ENCODE measurements around the gene SALL3.

SALL3 gene

DNA sequence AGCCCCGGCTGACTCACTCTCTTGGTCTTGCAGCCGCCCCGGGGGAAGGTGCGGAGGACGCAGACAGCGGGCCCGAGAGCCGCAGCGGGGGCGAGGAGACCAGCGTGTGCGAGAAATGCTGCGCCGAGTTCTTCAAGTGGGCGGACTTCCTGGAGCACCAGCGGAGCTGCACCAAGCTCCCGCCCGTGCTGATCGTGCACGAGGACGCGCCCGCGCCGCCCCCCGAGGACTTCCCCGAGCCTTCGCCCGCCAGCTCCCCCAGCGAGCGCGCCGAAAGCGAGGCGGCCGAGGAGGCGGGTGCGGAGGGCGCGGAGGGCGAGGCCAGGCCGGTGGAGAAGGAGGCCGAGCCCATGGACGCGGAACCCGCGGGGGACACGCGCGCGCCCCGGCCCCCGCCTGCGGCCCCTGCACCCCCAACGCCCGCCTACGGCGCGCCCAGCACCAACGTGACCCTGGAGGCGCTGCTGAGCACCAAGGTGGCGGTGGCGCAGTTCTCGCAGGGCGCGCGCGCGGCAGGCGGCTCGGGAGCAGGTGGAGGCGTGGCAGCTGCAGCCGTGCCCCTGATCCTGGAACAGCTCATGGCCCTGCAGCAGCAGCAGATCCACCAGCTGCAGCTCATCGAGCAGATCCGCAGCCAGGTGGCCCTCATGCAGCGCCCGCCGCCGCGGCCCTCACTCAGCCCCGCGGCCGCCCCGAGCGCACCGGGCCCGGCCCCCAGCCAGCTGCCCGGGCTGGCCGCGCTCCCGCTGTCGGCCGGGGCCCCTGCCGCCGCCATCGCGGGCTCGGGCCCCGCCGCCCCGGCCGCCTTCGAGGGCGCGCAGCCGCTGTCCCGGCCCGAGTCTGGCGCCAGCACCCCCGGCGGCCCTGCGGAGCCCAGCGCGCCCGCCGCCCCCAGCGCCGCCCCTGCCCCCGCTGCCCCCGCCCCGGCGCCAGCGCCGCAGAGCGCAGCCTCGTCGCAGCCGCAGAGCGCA, 12.7 kb downstream of the SALL3 start:
- H3K4me1 Mint-ChIP-seq: no peaks in the 10 kb centered on the region
- no peak overlapping the region for H3K27ac Mint-ChIP-seq (ENCODE audit: low read depth)
- no peaks in the 10 kb centered on the region for H3K36me3 Mint-ChIP-seq (ENCODE audit: insufficient read depth)
- DNase-seq (ENCODE audit: low spot score in 2 of 2) (no peak), ATAC-seq (replicated peaks; ENCODE audit: extremely low read depth, poor library complexity, severe bottlenecking) (no peak)
- no peaks in the 10 kb centered on the region for H3K9me3 Mint-ChIP-seq
- H3K27me3 Mint-ChIP-seq: peaks cover 23% of the 10 kb centered on the region
- H3K4me3 Mint-ChIP-seq: no peak overlapping the region

DNA sequence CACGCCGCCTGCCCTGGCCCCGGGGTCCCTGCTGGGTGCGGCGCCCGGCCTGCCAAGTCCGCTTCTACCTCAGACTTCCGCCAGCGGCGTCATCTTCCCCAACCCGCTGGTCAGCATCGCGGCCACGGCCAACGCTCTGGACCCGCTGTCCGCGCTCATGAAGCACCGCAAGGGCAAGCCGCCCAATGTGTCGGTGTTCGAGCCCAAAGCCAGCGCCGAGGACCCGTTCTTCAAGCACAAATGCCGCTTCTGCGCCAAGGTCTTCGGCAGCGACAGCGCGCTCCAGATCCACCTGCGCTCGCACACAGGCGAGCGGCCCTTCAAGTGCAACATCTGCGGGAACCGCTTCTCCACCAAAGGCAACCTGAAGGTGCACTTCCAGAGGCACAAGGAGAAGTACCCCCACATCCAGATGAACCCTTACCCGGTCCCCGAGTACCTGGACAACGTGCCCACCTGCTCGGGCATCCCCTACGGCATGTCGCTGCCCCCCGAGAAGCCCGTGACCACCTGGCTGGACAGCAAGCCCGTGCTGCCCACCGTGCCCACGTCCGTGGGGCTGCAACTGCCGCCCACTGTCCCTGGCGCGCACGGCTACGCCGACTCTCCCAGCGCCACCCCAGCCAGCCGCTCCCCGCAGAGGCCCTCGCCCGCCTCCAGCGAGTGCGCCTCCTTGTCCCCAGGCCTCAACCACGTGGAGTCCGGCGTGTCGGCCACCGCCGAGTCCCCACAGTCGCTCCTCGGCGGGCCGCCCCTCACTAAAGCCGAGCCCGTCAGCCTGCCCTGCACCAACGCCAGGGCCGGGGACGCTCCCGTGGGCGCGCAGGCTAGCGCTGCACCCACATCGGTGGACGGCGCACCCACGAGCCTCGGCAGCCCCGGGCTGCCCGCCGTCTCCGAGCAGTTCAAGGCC, 13.7 kb downstream of the SALL3 start:
- Mint-ChIP-seq H3K4me1 (no peaks in the 10 kb centered on the region), H3K27ac (ENCODE audit: low read depth) (no peak overlapping the region), H3K27me3 (peaks cover 14% of the 10 kb centered on the region), H3K4me3 (no peak overlapping the region), H3K9me3 (no peaks in the 10 kb centered on the region), H3K36me3 (ENCODE audit: insufficient read depth) (no peaks in the 10 kb centered on the region)
- no peak for DNase-seq (ENCODE audit: low spot score in 2 of 2)
- ATAC-seq (replicated peaks; ENCODE audit: extremely low read depth, poor library complexity, severe bottlenecking): no peak

DNA sequence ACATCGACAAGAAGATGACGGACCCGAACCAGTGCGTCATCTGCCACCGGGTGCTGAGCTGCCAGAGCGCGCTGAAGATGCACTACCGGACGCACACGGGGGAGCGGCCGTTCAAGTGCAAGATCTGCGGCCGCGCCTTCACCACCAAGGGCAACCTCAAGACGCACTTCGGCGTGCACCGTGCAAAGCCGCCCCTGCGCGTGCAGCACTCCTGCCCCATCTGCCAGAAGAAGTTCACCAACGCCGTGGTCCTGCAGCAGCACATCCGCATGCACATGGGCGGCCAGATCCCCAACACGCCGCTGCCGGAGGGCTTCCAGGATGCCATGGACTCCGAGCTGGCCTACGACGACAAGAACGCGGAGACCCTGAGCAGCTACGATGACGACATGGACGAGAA, 14.4 kb downstream of the SALL3 start:
- H3K4me1 Mint-ChIP-seq: no peaks in the 10 kb centered on the region
- H3K4me3 Mint-ChIP-seq: no peak overlapping the region
- no peaks in the 10 kb centered on the region for H3K9me3 Mint-ChIP-seq
- no peaks in the 10 kb centered on the region for H3K36me3 Mint-ChIP-seq (ENCODE audit: insufficient read depth)
- peaks cover 16% of the 10 kb centered on the region for H3K27me3 Mint-ChIP-seq
- H3K27ac Mint-ChIP-seq (ENCODE audit: low read depth): no peak overlapping the region
- DNase-seq (ENCODE audit: low spot score in 2 of 2) (no peak), ATAC-seq (replicated peaks; ENCODE audit: extremely low read depth, poor library complexity, severe bottlenecking) (no peak)

DNA sequence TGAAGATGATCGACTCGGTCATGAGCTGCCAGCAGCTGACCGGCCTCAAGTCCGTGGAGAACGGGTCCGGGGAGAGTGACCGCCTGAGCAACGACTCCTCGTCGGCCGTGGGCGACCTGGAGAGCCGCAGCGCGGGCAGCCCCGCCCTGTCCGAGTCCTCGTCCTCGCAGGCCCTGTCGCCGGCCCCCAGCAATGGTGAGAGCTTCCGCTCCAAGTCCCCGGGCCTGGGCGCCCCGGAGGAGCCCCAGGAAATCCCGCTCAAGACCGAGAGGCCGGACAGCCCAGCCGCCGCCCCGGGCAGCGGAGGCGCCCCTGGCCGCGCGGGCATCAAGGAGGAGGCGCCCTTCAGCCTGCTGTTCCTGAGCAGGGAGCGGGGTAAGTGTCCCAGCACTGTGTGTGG, 14.9 kb downstream of the SALL3 start:
- Mint-ChIP-seq H3K27ac (ENCODE audit: low read depth) (no peak overlapping the region), H3K9me3 (no peaks in the 10 kb centered on the region), H3K27me3 (peaks cover 22% of the 10 kb centered on the region), H3K4me1 (no peaks in the 10 kb centered on the region), H3K36me3 (ENCODE audit: insufficient read depth) (no peaks in the 10 kb centered on the region), H3K4me3 (no peak overlapping the region)
- ATAC-seq (replicated peaks; ENCODE audit: extremely low read depth, poor library complexity, severe bottlenecking) (no peak), DNase-seq (ENCODE audit: low spot score in 2 of 2) (no peak)

DNA sequence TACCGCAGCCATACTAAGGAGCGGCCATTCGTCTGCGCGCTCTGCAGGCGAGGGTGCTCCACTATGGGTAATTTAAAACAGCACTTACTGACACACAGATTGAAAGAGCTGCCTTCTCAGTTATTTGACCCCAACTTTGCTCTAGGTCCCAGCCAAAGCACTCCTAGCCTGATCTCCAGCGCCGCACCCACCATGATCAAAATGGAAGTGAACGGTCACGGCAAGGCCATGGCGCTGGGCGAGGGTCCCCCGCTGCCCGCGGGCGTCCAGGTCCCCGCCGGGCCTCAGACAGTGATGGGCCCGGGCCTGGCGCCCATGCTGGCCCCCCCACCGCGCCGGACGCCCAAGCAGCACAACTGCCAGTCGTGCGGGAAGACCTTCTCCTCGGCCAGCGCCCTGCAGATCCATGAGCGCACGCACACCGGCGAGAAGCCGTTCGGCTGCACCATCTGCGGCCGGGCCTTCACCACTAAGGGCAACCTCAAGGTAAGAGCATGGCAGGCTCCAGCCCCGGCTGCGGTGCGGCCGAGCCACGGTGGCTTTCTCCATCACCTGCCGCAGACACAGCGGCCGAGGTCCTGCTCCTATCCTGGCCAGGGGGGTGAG, 15.5 kb downstream of the SALL3 start:
- DNase-seq (ENCODE audit: low spot score in 2 of 2): no peak
- Mint-ChIP-seq H3K4me1 (no peaks in the 10 kb centered on the region), H3K9me3 (no peaks in the 10 kb centered on the region), H3K27ac (ENCODE audit: low read depth) (no peak overlapping the region), H3K36me3 (ENCODE audit: insufficient read depth) (no peaks in the 10 kb centered on the region), H3K27me3 (peaks cover 24% of the 10 kb centered on the region), H3K4me3 (no peak overlapping the region)
- ATAC-seq (replicated peaks; ENCODE audit: extremely low read depth, poor library complexity, severe bottlenecking): no peak

DNA sequence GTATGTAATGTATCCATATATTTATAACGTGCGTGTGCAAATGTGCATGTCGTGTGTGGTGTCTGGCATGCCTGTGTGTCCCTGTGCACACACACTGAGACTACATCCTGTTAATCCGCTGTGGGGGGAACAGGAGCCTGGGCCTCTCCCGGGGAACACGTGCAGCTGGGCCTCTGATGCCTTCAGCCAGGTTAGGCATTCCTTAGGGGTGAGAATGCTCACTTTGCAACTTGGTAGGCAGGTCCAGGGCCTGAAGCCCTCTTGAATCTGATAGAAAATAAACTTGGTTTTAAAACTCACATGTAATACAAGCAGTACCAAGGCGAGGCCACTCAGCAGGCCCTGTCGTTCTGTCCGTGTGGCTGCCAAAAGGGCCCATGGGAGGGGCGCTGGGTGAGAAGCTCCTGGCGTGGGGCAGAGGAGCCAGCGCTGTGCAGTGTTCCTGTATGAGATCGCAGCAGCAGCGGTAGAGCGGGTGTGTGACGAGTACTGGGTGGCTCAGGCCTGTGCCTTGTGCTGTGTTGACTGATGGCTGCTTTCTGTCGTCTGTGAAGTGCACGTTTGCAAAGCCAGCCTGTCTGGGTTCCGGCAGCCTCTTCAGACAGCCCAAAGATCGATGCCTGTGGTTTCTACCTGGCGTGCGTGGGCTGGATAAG, 16.2 kb downstream of the SALL3 start:
- Mint-ChIP-seq H3K4me3 (no peak overlapping the region), H3K4me1 (no peaks in the 10 kb centered on the region), H3K27ac (ENCODE audit: low read depth) (no peak overlapping the region), H3K9me3 (no peaks in the 10 kb centered on the region), H3K27me3 (peaks cover 23% of the 10 kb centered on the region), H3K36me3 (ENCODE audit: insufficient read depth) (no peaks in the 10 kb centered on the region)
- ATAC-seq (replicated peaks; ENCODE audit: extremely low read depth, poor library complexity, severe bottlenecking): no peak
- no peak for DNase-seq (ENCODE audit: low spot score in 2 of 2)

DNA sequence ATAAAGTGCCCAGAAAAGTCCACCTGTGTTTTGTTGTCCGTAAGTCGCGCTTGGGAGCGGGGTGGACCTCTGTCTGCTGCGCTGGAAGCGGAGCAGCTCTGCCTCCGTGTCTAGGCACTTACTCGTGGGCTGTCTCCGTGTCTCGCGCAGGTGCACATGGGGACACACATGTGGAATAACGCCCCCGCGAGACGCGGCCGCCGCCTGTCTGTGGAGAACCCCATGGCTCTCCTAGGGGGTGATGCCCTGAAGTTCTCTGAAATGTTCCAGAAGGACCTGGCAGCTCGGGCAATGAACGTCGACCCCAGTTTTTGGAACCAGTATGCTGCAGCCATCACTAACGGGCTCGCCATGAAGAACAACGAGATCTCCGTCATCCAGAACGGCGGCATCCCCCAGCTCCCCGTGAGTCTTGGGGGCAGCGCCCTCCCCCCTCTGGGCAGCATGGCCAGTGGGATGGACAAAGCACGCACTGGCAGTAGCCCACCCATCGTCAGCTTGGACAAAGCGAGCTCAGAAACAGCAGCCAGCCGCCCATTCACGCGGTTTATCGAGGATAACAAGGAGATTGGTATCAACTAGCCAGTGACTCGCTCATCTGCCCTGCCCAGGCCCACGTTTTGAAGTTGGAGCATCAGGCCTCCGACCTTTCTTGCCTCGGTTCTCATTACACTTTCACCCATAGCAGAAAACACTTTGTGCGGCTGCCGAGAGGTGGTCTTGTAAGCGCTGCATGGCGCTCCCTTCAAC, 17.3 kb downstream of the SALL3 start:
- Mint-ChIP-seq H3K27me3 (peaks cover 28% of the 10 kb centered on the region), H3K4me1 (no peaks in the 10 kb centered on the region), H3K4me3 (no peak overlapping the region), H3K27ac (ENCODE audit: low read depth) (no peak overlapping the region), H3K9me3 (no peaks in the 10 kb centered on the region), H3K36me3 (ENCODE audit: insufficient read depth) (no peaks in the 10 kb centered on the region)
- no peak for DNase-seq (ENCODE audit: low spot score in 2 of 2)
- no peak for ATAC-seq (replicated peaks; ENCODE audit: extremely low read depth, poor library complexity, severe bottlenecking)

DNA sequence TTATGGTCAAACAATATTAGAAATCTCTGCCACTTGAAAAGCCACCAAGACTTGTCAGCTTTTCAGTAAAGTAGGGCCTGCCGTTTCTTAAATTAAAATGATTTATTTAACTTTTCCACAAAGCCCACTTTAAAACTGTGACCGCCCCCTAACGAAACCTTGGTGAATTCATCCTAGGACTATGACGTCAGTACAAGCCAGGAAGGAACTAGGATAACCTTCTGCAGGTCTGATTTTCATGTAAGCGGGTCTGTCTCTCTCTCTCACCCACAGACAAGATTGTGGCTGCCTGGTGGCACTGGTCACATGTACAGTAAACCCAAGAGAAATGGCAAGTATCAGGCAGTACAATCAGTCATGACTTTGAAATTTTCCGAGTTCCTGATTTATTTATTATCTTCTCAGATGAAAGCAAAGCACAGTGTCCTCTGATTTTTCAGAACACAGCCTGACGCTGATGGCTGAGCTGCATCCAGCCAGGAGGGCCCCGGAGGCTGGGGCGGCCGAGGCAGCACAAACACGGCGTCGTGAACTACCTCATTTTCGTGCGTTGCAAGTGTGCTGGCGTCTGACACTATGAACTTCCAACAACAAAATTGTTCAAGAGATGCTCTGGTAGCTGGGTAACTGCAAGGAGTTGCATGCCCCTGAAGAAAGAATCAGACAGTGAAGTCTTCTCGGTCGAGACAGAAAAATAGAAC, 18.9 kb downstream of the SALL3 start:
- no peaks in the 10 kb centered on the region for H3K36me3 Mint-ChIP-seq (ENCODE audit: insufficient read depth)
- H3K9me3 Mint-ChIP-seq: no peaks in the 10 kb centered on the region
- no peak overlapping the region for H3K27ac Mint-ChIP-seq (ENCODE audit: low read depth)
- ATAC-seq (replicated peaks; ENCODE audit: extremely low read depth, poor library complexity, severe bottlenecking) (no peak), DNase-seq (ENCODE audit: low spot score in 2 of 2) (no peak)
- no peak overlapping the region for H3K4me3 Mint-ChIP-seq
- no peaks in the 10 kb centered on the region for H3K4me1 Mint-ChIP-seq
- peaks cover 28% of the 10 kb centered on the region for H3K27me3 Mint-ChIP-seq

DNA sequence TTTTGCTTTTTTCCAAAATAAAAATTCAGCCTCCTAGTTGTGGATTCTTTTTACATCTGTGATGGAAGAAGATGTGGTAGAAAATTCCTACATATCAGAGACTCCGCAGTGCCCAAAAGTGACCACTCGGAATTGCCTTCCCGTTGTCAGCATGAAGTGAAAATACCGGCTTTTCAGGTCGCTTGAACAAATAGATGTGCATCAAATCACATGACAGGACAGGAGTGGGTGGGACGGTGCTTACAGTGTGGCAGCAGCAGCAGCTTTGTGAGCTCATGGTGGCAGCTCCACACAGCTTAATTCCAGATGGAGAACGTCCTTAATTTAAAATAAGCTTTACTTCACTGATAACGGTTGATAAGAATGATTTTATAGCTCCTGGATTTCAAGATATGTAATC, 20.3 kb downstream of the SALL3 start:
- no peak overlapping the region for H3K27ac Mint-ChIP-seq (ENCODE audit: low read depth)
- no peak overlapping the region for H3K4me3 Mint-ChIP-seq
- no peak for DNase-seq (ENCODE audit: low spot score in 2 of 2)
- H3K27me3 Mint-ChIP-seq: peaks cover 28% of the 10 kb centered on the region
- H3K4me1 Mint-ChIP-seq: no peaks in the 10 kb centered on the region
- ATAC-seq (replicated peaks; ENCODE audit: extremely low read depth, poor library complexity, severe bottlenecking): no peak
- H3K36me3 Mint-ChIP-seq (ENCODE audit: insufficient read depth): no peaks in the 10 kb centered on the region
- H3K9me3 Mint-ChIP-seq: no peaks in the 10 kb centered on the region

DNA sequence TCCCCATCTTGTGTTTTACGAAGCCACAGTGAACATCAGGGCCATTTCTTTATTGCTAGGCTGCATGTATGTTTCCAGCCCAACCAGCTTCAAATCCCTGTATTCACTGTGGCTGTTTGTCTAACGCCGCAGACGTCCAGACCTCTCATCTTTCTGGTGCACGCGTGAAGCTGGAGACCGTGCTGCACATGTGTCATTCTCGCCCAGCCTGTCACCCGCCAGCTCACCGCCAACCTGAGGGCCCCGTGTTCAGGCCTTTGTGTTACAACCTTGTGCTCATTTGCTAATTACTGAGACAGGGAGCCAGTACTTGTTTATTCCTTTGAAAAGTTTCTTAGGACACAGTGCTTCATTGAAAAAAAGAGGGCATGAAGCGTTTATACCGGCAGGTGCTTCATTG, 21.4 kb downstream of the SALL3 start:
- Mint-ChIP-seq H3K4me3 (no peak overlapping the region), H3K9me3 (no peaks in the 10 kb centered on the region), H3K36me3 (ENCODE audit: insufficient read depth) (no peaks in the 10 kb centered on the region), H3K27ac (ENCODE audit: low read depth) (no peak overlapping the region), H3K27me3 (peaks cover 28% of the 10 kb centered on the region), H3K4me1 (no peaks in the 10 kb centered on the region)
- ATAC-seq (replicated peaks; ENCODE audit: extremely low read depth, poor library complexity, severe bottlenecking) (no peak), DNase-seq (ENCODE audit: low spot score in 2 of 2) (no peak)

DNA sequence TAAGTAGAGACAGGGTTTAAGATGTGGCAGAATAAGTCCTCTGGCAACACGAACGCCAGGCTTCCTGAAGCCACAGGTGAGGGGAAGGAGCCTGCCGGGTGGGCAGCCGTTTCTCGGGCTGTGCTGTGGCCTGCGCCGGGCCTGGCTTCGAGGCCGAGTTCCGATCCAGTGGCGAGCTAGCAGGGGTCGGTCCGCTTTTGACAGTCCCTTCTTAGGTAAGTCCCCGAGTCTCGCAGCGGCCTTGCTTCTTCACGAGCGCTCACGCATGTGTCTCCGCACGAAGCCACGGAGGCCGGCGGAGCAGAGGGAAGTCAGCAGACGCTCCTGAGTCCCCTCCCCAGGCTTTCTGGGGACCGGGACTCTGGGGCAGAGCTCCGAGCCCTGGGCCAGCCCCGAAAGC, 26.0 kb downstream of the SALL3 start:
- H3K9me3 Mint-ChIP-seq: no peaks in the 10 kb centered on the region
- H3K36me3 Mint-ChIP-seq (ENCODE audit: insufficient read depth): no peaks in the 10 kb centered on the region
- no peak overlapping the region for H3K27ac Mint-ChIP-seq (ENCODE audit: low read depth)
- no peak for ATAC-seq (replicated peaks; ENCODE audit: extremely low read depth, poor library complexity, severe bottlenecking)
- DNase-seq (ENCODE audit: low spot score in 2 of 2): no peak
- H3K4me1 Mint-ChIP-seq: no peaks in the 10 kb centered on the region
- peaks cover 7% of the 10 kb centered on the region for H3K27me3 Mint-ChIP-seq
- H3K4me3 Mint-ChIP-seq: no peak overlapping the region

Data from central memory CD8-positive, alpha-beta T cell (primary cell).